Measurements from ENCODE around the gene DNAJA4.

The DNAJA4 gene

GRCh38 chr15:78264304-78265136 lies at the start of gene DNAJA4:
TSS of gene DNAJA4 (plus strand) at chr15:78264562. CDS start at chr15:78264764, 202 bp downstream.
- TF ChIP-seq CTCF (IDR thresholded peaks at IDR 0.05) = no peak

- TF ChIP-seq CTCF (IDR thresholded peaks at IDR 0.05) = no peak
Observed at GRCh38 chr15:78216276-78217104, 47.9 kb upstream of the DNAJA4 start.

GRCh38 chr15:78220713-78221112 lies 43.6 kb upstream of the DNAJA4 start:
- no peak for TF ChIP-seq CTCF (IDR thresholded peaks at IDR 0.05)

GRCh38 chr15:78222745-78223395 lies 41.5 kb upstream of the DNAJA4 start:
- TF ChIP-seq CTCF (IDR thresholded peaks at IDR 0.05) = no peak

GRCh38 chr15:78223396-78224022 lies 40.9 kb upstream of the DNAJA4 start:
- TF ChIP-seq CTCF (IDR thresholded peaks at IDR 0.05) = no peak

GRCh38 chr15:78224023-78224411 lies 40.3 kb upstream of the DNAJA4 start:
- TF ChIP-seq CTCF (IDR thresholded peaks at IDR 0.05) = no peak

Data from LNCAP (cell line).